GM19193 (cell line): ENCODE results near the gene NDUFS7.

Experiments used
- POLR2A ChIP-seq: IDR thresholded peaks from 4 replicates; pipeline ENCODE4 v1.6.1; 2011; ENCODE audit not compliant: insufficient read depth, insufficient read length; ENCODE audit errors: extremely low read depth

The NDUFS7 gene

DNA sequence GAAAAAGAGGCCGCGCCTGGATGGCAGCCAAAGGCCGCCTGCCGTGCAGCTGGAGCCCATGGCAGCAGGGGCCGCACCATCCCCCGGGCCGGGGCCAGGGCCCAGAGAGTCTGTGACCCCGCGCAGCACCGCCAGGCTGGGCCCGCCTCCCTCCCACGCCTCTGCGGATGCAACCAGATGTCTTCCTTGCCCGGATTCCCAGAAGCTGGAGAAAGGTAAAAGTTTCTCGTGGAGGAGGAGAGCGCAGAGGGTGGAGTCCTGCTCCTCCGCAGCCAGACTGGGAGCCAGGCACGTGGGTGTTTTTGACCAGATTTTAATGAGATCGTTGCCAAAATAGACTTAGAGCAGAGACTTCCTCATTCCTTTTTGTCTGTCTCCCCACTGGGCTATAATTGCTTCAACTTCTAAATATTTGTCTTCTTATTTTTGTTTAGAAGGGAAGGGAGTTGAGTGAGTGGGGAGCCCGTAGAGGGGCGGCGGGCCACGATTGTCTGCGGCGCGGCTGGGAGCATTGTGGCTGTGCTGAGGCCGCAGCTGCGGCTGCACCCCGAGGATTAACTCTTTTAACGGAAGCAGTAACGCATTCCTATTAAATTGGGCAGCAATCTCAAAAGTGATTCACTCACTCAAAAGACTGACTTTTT is 22.8 kb upstream of the NDUFS7 start:
- no peak for TF ChIP-seq POLR2A

DNA sequence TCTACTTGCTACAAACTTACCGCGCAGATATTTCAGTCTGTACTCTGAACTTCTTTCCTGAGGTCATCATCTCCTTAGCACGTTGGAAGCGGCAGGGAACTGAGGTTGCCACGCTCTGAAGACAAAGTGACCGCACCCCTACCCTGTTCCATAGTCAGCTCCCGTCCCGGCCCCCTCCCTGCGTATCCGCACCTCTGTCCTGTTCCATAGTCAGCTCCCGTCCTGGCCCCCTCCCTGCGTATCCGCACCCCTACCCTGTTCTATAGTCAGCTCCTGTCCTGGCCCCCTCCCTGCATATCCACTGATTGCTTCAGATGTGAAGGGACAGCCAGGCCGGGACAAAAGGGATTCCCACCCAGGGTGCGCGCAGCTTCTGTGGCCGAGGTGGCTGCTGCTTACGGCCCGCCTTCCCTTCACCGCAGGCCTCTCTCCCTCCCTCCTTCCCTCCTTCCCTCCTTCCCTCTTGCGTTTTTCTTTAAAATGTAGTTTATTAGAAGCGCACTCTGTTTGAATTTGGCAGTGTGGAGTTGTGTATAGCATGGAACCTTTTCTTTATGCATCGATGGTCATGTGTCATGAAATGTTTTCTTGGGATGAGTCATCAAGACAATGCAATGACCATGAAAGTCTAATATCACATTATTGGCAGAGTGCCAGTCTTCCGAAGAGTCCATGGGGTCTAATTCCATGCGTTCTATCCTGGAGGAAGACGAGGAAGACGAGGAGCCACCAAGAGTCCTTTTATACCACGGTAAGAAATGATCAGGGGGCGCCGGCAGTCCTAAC is 21.9 kb upstream of the NDUFS7 start:
- no peak for TF ChIP-seq POLR2A

- no peak for TF ChIP-seq POLR2A
Measured at GRCh38 chr19:1362387-1363257, 21.1 kb upstream of the NDUFS7 start.

- TF ChIP-seq POLR2A = no peak
Measured at GRCh38 chr19:1363599-1363998, 20.1 kb upstream of the NDUFS7 start.

DNA sequence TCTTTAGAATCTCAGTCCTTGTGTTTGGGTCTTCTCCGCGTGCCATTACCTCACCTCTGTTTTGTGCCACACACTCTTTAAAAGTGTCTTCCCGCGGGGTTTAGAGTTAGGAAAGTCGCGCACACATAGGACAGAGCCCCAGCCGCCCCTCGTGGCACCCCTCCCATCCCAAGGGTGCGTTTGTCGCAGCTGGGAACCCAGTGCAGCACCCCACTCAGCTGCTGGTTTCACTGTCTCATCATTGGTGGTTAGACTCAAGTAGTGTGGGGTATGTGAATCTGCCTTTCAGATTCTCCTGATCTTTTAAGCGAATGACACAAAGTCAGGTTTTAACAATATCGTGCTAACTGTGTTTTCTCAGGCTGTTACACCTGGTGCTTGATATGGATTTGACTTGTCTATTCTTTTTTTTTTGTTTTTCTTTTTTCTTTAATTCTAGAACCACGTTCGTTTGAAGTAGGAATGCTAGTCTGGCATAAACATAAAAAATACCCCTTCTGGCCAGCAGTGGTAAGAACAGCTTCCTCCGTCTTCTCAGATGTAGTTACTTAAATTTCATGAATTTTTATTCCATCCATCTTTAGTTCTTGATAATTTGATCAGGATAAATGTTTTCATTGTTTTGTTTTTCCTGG is 19.5 kb upstream of the NDUFS7 start:
- TF ChIP-seq POLR2A = no peak

DNA sequence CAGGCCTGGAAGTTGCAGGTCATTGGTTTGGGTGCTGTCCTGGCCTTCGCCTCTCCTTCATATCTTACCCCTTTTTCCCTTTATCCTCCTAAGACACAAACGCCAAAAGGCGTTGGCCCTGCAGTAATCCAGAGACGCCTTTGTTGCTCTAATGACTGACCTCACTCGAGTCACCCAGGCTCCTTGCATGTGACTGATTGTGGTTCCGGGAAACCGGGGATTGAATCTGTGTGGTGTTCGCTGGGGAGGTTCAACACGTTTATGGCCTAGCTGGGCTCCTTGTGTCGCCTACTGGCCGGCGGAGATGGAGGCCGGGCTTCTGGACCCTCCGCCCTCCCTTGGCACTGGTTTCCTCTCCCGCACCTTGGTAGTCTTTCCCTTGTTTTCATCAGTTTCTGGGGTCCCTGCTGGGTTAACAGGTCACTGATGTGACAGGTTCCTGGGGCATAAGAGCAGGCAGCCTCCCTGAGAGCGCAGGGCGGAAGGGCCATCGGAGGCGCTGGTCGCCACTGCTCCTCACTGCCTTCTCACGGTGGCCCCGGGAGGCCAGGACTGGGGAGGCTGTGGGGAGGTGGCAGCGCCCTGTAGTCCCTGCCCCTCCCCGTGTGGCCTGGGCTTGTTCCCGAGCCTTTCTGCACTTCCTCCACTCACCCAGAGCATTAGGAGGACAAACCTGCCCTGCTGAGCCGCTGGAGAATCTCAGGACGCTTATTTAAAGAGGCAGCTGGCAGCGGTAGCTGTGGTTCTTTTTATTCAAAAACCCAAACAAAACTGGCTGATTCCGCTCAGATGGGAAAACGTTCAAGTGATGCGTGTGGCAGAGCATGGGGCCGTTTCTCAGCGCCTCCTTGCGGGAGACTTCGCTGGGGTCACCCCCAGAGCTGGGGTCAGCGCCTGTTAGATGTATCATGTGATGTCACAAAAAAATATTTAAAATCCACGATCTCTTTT is 18.1 kb upstream of the NDUFS7 start:
- TF ChIP-seq POLR2A = no peak

- TF ChIP-seq POLR2A = no peak
Measured at GRCh38 chr19:1366296-1366695, 17.4 kb upstream of the NDUFS7 start.

DNA sequence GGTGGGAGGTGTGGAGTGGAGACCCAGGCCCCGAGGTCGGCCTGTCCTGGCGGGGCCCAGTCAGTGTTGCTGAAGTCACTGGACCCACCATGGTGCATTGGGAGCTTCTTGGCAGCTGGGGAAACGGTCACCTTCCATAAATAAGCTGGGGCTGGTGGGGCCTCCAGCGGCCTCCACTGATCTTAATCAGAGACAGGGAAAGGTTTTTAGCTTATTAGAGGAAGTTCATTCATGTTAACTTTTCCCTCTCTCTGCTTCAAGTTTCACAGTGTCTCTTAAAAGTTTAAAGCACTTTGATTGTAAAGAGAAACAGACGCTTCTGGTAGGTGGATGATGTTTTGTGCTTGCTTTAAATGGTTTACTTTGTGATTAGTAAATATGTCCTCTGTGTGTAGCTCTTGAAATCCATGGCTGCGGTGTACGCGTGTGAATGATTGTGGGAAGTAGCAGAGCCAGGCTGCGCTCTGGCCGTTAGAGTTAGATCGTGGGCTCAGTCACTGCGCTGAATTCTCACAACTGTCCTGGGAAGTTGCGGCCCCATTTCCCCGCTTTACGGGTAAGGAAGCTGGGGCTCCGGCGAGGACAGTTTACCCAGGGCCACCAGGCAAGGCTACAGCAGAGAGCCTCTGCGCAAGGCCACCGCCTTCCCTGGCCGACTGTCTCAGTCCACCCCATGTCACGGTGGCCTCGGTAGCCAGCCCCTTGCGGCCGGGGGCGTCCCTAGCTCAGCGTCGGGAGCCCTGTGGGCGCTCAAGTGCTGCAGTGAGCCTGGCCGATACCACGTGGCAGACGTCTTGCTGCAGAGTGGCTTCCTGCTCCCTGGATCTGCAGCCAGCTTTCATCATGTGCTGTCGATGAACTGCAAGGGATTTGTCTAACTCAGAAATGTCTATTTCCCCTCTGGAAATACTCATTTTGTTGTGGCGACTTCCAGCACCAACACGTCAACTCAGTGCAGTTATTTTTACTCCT is 16.5 kb upstream of the NDUFS7 start:
- TF ChIP-seq POLR2A = no peak

DNA sequence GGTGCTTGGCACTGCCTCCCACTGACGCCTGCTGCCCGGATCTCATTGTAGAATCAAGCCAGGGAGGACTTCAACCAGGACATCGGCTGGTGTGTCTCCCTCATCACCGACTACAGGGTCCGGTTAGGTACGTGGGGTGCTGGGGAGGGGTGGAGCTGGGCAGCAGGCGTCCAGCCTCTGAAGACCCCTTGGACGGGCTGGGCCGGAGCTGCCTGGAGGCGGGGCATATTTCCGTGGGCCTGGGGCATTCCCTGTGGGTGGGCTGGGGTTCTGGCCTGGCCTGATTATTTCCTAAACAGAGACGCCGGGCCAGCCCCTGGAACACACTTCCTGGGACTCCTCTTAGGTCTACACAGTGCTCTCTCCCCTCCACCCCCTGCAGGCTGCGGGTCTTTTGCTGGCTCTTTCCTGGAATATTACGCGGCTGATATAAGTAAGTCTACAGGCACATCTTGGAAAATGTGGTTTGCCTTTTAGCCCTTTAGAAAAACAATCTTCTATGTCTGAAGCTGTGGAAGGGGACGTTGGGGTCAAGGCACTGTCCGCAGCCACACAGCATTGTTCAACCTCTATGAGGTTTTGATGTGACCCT is 14.4 kb upstream of the NDUFS7 start:
- TF ChIP-seq POLR2A = no peak

DNA sequence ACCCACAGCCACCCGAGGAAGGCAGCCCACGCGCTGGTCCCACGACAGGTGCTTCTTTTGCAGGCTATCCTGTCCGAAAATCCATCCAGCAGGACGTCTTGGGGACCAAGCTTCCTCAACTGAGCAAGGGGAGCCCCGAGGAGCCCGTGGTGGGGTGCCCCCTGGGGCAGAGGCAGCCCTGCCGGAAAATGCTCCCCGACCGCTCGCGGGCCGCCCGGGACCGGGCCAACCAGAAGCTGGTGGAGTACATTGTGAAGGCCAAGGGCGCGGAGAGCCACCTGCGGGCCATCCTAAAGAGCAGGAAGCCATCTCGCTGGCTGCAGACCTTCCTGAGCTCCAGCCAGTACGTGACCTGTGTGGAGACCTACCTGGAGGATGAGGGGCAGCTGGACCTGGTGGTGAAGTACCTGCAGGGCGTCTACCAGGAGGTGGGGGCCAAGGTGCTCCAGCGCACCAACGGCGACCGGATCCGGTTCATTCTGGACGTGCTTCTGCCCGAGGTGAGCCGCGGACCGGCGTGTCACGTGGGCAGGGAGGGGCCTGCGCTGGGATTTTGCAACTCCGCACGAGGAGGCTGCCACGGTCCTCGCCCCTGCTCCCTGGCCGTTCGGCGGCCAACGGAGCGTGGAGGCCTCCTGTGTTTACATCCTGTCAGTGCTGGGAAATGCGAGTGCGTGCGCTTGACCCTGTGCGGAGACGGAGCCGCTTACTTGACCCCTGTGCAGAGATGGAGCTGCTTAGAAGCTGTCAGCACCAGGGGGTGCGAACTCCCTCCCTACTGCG is 12.9 kb upstream of the NDUFS7 start:
- TF ChIP-seq POLR2A = no peak

DNA sequence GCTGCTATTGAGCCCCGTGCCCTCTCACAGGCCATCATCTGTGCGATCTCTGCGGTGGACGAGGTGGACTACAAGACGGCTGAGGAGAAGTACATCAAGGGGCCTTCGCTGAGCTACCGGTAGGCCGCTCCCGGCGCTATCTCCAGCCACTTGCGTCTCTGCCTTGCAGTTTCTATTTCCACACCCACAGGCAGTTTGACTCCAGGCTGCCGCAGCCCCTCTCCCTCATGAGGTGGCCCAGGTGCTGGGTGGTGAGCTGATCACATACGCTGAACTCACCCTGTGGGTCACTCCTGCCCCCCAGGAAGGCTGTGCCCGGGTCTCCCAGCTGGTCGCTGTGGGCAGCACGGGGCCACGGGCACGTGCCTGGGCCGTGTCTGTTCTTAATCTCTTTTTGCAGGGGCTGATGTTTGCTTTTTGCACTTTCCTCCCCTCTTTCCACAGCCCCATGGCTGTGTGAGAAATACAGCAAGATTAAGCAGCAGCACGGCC is 10.6 kb upstream of the NDUFS7 start:
- TF ChIP-seq POLR2A = no peak

DNA sequence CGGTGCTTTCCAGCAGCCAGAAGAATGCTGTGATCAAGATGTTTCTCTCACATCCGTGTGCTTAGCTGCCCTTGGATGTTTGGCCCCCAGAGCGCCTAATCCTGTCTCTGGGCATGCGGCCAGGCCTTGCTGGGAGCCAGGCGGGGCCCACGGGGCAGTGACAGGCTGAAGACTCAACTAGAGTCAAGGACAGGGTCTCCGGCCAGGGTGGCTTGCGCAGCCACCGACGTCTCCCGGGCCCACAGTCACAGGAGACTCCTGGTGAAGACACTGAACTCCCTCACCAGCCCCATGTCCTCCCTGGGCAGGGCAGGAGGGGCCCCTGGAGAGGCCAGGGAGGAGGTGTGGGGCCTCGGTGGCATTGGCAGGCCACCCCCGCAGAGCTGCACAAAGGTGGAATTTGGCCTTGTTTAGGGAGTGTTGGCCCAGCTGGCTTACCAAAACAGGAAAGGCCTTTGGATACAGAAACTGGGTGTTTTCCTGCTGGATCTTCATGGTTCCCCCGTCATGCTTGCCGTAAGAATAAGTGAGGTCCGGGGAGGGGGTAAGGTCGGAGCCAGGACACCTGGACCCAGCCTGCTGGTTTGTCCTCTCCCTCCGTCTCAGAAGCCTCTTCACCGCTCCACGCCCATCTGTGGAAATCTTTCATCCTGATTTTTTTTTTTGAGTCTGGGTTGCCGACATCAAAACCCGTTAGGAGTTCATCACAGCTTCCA is 10.0 kb upstream of the NDUFS7 start:
- TF ChIP-seq POLR2A = no peak

DNA sequence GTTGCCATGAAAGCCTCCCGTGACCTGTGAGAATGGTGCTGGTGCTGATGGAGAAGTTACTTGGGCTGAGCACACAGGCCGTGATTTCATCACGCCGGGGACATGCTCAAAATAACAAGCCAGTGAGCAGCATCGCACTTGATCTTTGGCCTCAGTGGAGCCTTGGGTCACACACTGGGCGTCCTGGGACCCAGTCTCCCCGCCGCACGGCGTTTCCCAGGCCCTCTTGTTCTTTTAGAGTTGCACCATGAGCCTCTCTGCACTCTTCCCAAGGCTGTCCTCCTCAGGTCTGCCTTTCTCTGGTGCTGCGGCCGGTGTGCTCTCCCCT is 9.5 kb upstream of the NDUFS7 start:
- TF ChIP-seq POLR2A = no peak
